ENCODE data around the gene GNG11.

- TF ChIP-seq CTCF (IDR thresholded peaks at IDR 0.05) (no peak), POLR2A (IDR thresholded peaks at IDR 0.05) (no peak)
Observed at GRCh38 chr7:93921186-93921585, 349 bp upstream of the GNG11 start.

Data from testis (tissue), 2 donors.